ENCODE measurements around the gene MED16. TPM values are rescaled to one million over a fixed set of nuclear protein-coding genes. Genes with fewer than 3 reads are reported as not detected.

The MED16 gene
- polyA plus RNA-seq, 3 donors, result 20.7 to 37.4 (median 32.8) TPM

DNA sequence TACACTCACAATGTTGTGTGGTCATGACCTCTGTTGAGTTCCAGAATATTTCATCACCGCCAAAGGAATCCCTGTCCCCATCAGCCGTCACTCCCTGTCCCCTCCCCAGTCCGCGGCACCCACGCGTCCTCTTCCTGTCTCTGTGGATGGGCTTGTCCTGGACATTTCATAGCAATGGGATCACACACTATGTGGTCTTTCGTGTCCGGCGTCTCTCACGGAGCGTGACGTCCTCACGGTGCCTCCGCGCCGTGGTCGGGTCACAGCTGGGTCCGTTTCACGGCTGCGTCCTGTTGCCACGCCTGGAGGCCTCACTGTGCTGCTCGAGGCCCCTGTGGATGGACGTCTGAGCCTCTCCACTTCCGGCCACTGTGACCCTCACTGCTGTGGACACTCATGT is 58.8 kb downstream of the MED16 start:
- H3K27ac Mint-ChIP-seq, result no peak overlapping the region

DNA sequence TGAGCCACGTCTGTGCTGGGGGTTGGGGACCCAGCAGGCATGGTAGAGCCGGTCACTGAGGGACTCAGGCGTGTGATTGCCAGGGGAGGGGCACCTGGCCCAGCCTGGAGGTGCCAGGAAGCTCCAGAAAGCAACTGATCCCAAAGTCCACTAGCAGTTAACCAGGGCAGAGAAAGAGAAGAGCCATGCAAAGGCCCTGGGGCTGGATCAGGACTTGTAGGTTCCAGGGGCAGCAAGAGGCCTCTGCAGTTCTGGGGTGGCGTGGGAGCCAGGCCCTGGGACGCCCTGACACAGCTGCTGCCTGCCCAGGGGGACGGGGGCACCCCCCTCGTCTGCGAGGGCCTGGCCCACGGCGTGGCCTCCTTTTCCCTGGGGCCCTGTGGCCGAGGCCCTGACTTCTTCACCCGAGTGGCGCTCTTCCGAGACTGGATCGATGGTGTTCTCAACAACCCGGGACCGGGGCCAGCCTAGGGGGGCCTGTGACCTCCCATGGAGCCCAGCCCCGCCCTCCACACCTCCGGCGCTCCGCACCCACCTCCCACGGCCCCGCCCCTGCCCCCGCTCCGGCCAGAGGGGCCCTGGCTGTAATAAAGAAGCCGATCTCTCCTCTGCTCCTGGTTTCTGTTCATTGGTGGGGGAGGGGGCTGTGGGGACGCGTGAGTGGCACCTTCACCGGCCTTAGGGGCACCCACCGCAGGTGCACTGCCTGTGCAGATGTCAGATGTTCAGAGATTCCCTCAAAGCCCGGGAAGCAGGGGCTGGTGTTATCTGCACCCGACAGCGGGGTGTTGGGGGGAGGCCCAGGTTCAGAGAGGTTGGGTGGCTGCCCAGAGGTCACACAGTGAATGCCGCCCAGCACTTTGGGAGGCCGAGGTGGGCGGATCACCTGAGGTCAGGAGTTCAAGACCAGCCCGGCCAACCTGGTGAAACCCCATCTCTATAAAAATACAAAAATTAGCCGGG is 61.3 kb downstream of the MED16 start:
- Mint-ChIP-seq H3K9me3 (peaks cover 0 to 8% (median 2%) of the 10 kb centered on the region in 7 donors), H3K27me3 (ENCODE audit: low read depth in 3 of 3) (peaks cover 11 to 30% (median 14%) of the 10 kb centered on the region in 3 donors), H3K27ac (peak overlapping the region in 2 of 7 donors; percentile 38 to 72), H3K4me3 (no peak overlapping the region), H3K4me1 (peaks cover 56% of the 10 kb centered on the region), H3K36me3 (peaks cover 0 to 7% of the 10 kb centered on the region in 2 donors)
- Histone ChIP-seq H3K9me3 (replicated peaks in 1 of 2; ENCODE audit: control insufficient read depth in 1 of 2, insufficient read depth in 1 of 2, low read length in 2 of 2) (no peaks in the 10 kb centered on the region), H4K20me1 (ENCODE audit: insufficient read depth, low read length) (no peaks in the 10 kb centered on the region), H3K4me1 (ENCODE audit: control insufficient read depth in 1 of 2, insufficient read depth in 2 of 2, low read length in 2 of 2) (peaks cover 49 to 59% of the 10 kb centered on the region in 2 donors), H3K27ac (ENCODE audit: low read depth in 1 of 2, low read length in 2 of 2) (no peak overlapping the region), H3K27me3 (ENCODE audit: control insufficient read depth in 2 of 2, insufficient read depth in 2 of 2, low read length in 2 of 2) (peaks cover 0 to 12% of the 10 kb centered on the region in 2 donors), H3K79me2 (ENCODE audit: insufficient read depth, low read length) (peaks cover 41% of the 10 kb centered on the region), H2AFZ (ENCODE audit: insufficient read depth, low read depth, low read length, poor library complexity, severe bottlenecking) (no peak overlapping the region), H3K9ac (ENCODE audit: insufficient read depth, low read length, poor library complexity, severe bottlenecking) (no peak overlapping the region), H3K4me3 (replicated peaks in 1 of 3; ENCODE audit: low read depth in 2 of 3, low read length in 3 of 3) (no peak overlapping the region), H3K36me3 (replicated peaks in 1 of 2; ENCODE audit: control insufficient read depth in 1 of 2, insufficient read depth in 2 of 2, low read length in 2 of 2) (no peaks in the 10 kb centered on the region), H3K4me2 (replicated peaks; ENCODE audit: extremely low read depth, low read length, poor library complexity, severe bottlenecking) (no peak overlapping the region)
- no peak for DNase-seq
- TF ChIP-seq, protein P1, sequence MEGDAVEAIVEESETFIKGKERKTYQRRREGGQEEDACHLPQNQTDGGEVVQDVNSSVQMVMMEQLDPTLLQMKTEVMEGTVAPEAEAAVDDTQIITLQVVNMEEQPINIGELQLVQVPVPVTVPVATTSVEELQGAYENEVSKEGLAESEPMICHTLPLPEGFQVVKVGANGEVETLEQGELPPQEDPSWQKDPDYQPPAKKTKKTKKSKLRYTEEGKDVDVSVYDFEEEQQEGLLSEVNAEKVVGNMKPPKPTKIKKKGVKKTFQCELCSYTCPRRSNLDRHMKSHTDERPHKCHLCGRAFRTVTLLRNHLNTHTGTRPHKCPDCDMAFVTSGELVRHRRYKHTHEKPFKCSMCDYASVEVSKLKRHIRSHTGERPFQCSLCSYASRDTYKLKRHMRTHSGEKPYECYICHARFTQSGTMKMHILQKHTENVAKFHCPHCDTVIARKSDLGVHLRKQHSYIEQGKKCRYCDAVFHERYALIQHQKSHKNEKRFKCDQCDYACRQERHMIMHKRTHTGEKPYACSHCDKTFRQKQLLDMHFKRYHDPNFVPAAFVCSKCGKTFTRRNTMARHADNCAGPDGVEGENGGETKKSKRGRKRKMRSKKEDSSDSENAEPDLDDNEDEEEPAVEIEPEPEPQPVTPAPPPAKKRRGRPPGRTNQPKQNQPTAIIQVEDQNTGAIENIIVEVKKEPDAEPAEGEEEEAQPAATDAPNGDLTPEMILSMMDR (IDR thresholded peaks at IDR 0.05), result no peak
- WGBS (ENCODE audit: insufficient coverage), result 47% methylated on average over 23 of the region's 38 CpGs
- intact Hi-C loops (cut with micrococcal nuclease), result no loop called here

More for the DNA sequence above, 58.8 kb downstream of the MED16 start:
- peak overlapping the region in 1 of 2 donors; percentile 60 for H3K4me3 Mint-ChIP-seq
- no peak overlapping the region for H3K9ac ChIP-seq (ENCODE audit: insufficient read depth, low read length, poor library complexity, severe bottlenecking)
- TF ChIP-seq, protein P1 (IDR thresholded peaks at IDR 0.05), result no peak
- intact Hi-C loops (cut with micrococcal nuclease), result no loop called here
- H4K20me1 ChIP-seq (ENCODE audit: insufficient read depth, low read length), result no peaks in the 10 kb centered on the region
- peaks cover 51% of the 10 kb centered on the region for H3K4me1 Mint-ChIP-seq
- peaks cover 0 to 11% (median 2%) of the 10 kb centered on the region in 7 donors for H3K9me3 Mint-ChIP-seq
- no peak overlapping the region for H3K27ac ChIP-seq (ENCODE audit: low read depth in 1 of 2, low read length in 2 of 2)
- WGBS (ENCODE audit: insufficient coverage), result 59% methylated on average over 23 of the region's 24 CpGs
- H3K36me3 Mint-ChIP-seq, result peaks cover 0 to 7% of the 10 kb centered on the region in 2 donors
- H3K36me3 ChIP-seq (replicated peaks in 1 of 2; ENCODE audit: control insufficient read depth in 1 of 2, insufficient read depth in 2 of 2, low read length in 2 of 2), result no peaks in the 10 kb centered on the region
- H3K4me1 ChIP-seq (ENCODE audit: control insufficient read depth in 1 of 2, insufficient read depth in 2 of 2, low read length in 2 of 2), result peaks cover 35 to 44% of the 10 kb centered on the region in 2 donors
- no peak overlapping the region for H3K4me3 ChIP-seq (replicated peaks in 1 of 3; ENCODE audit: low read depth in 2 of 3, low read length in 3 of 3)
- H3K27me3 ChIP-seq (ENCODE audit: control insufficient read depth in 2 of 2, insufficient read depth in 2 of 2, low read length in 2 of 2), result peaks cover 0 to 15% of the 10 kb centered on the region in 2 donors
- DNase-seq, result no peak
- H3K9me3 ChIP-seq (replicated peaks in 1 of 2; ENCODE audit: control insufficient read depth in 1 of 2, insufficient read depth in 1 of 2, low read length in 2 of 2), result no peaks in the 10 kb centered on the region
- H3K27me3 Mint-ChIP-seq (ENCODE audit: low read depth in 3 of 3), result peaks cover 15 to 37% (median 18%) of the 10 kb centered on the region in 3 donors
- H3K4me2 ChIP-seq (replicated peaks; ENCODE audit: extremely low read depth, low read length, poor library complexity, severe bottlenecking), result no peak overlapping the region
- no peak overlapping the region for H2AFZ ChIP-seq (ENCODE audit: insufficient read depth, low read depth, low read length, poor library complexity, severe bottlenecking)
- peaks cover 28% of the 10 kb centered on the region for H3K79me2 ChIP-seq (ENCODE audit: insufficient read depth, low read length)
